Progenitor cell of endocrine pancreas (in vitro differentiated cells): Measurements from ENCODE around the gene GLIS1. TPM values are rescaled to one million over a fixed set of nuclear protein-coding genes. Genes with fewer than 3 reads are reported as not detected.

Experiments
- DNase-seq: peaks from one replicate; pipeline ENCODE4 v3.0.0; 2021; ENCODE audit warnings: low spot score; ENCODE audit not compliant: unreplicated experiment
- H3K27ac Mint-ChIP-seq: 2 replicates; pipeline ENCODE4 v1.8.0; 2021; ENCODE audit warnings: mild to moderate bottlenecking, moderate library complexity, mixed read lengths
- H3K27me3 Mint-ChIP-seq: 2 replicates; pipeline ENCODE4 v1.8.0; 2021; ENCODE audit warnings: mixed read lengths
- H3K36me3 Mint-ChIP-seq: 2 replicates; pipeline ENCODE4 v1.8.0; 2022; ENCODE audit warnings: mixed read lengths; ENCODE audit not compliant: insufficient read depth
- H3K4me1 Mint-ChIP-seq: 2 replicates; pipeline ENCODE4 v1.8.0; 2021; ENCODE audit warnings: low read depth, mixed read lengths
- H3K4me3 Mint-ChIP-seq: 2 replicates; pipeline ENCODE4 v1.8.0; 2021; ENCODE audit warnings: low read depth, mild to moderate bottlenecking, moderate library complexity, mixed read lengths
- H3K9me3 Mint-ChIP-seq: 2 replicates; pipeline ENCODE4 v1.8.0; 2021; ENCODE audit warnings: low read depth, mixed read lengths
- CTCF ChIP-seq: fragments of 200-600 bp; sonication (generic); IDR thresholded peaks from one replicate; pipeline ENCODE4 v1.5.0; 2021; ENCODE audit warnings: antibody characterized with exemption, mild to moderate bottlenecking; ENCODE audit not compliant: unreplicated experiment
- total RNA-seq: library from RNA; stranded (reverse); gene quantifications from 2 replicates; pipeline ENCODE4 v1.2.1, GENCODE V29; 2021

Gene GLIS1
- total RNA-seq, 1 donor from 2014 or later, result not detected

DNA sequence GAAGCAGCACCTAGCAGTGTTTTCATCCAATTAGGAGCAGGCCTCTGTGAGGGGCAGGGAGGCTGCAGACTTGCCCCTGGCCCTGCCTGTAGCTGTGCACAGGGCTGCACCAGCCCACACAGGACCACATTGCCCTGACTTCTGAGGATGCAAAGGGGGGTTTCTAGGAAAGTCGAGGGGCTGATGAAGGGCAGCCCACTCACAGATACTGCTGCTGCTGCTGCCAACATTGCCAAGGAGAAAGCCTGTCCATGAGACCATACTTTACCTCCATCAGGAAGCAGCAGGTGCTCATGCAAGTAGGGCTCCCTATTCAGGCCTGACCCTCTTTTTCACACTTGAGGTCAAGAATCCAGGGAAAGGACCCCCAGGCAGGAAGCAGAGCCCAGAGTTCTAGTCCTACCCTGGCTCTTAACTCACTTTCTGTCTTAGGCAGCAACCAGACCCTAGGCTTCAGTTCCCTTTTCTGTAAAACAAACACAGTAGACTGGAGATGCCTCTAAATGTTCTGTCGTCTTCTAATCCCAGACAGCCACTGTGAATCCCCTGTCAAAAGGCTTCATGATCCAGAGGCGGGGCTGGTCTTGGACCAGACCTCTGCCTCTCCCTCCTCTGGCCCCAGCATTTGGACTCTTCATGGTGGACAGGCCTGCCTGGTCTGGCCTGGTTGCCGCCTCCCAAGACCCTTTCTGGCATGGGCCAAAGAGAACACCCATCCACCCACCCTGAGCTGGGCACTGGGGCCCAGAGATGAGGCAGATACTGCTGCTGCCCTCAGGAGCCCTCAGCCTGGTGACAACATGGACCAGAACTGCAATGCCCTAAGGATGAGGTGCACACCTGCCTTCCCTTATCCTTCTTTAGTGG, 120.2 kb downstream of the GLIS1 start:
- H3K27ac Mint-ChIP-seq, result no peak overlapping the region
- no peak overlapping the region for H3K4me3 Mint-ChIP-seq
- H3K4me1 Mint-ChIP-seq, result peaks cover 2% of the 10 kb centered on the region
- no peaks in the 10 kb centered on the region for H3K9me3 Mint-ChIP-seq
- no peaks in the 10 kb centered on the region for H3K36me3 Mint-ChIP-seq
- DNase-seq, result no peak
- no peak for TF ChIP-seq CTCF
- no peaks in the 10 kb centered on the region for H3K27me3 Mint-ChIP-seq

- H3K36me3 Mint-ChIP-seq, result no peaks in the 10 kb centered on the region
- no peak for DNase-seq
- H3K4me1 Mint-ChIP-seq, result peaks cover 2% of the 10 kb centered on the region
- H3K27me3 Mint-ChIP-seq, result no peaks in the 10 kb centered on the region
- no peak overlapping the region for H3K27ac Mint-ChIP-seq
- H3K4me3 Mint-ChIP-seq, result no peak overlapping the region
- H3K9me3 Mint-ChIP-seq, result no peaks in the 10 kb centered on the region
- TF ChIP-seq CTCF, result no peak
These were observed 121.0 kb downstream of the GLIS1 start for GRCh38 chr1:53617851-53618499.

GRCh38 chr1:53617382-53617781, 121.6 kb downstream of the GLIS1 start:
- H3K9me3 Mint-ChIP-seq, result no peaks in the 10 kb centered on the region
- H3K36me3 Mint-ChIP-seq, result no peaks in the 10 kb centered on the region
- no peak overlapping the region for H3K27ac Mint-ChIP-seq
- TF ChIP-seq CTCF, result no peak
- H3K4me3 Mint-ChIP-seq, result no peak overlapping the region
- DNase-seq, result no peak
- peaks cover 2% of the 10 kb centered on the region for H3K4me1 Mint-ChIP-seq
- no peaks in the 10 kb centered on the region for H3K27me3 Mint-ChIP-seq

DNA sequence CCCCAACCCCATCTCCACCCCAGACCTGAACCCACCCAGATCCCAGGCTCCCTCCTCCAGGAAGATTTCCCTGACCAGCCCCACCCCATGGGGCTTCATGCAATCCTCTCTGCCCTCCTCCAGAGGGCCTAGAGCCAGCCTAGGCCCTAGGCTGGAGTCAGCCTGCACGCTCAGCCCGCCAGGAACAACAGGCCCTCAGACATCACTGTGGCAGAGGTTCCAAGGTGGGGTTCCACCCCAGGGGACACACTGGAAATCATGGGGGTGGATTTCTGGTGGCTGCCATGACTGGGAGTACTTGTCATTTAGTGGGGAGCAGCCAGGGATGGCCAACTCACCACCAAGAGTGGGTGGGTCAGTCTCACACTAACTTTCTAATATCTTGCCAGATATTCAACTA, 122.0 kb downstream of the GLIS1 start:
- Mint-ChIP-seq H3K4me1 (peaks cover 2% of the 10 kb centered on the region), H3K36me3 (no peaks in the 10 kb centered on the region), H3K27me3 (no peaks in the 10 kb centered on the region), H3K4me3 (no peak overlapping the region), H3K27ac (no peak overlapping the region), H3K9me3 (peaks cover 1% of the 10 kb centered on the region)
- peak; percentile 10 for TF ChIP-seq CTCF
- peak; percentile 5 for DNase-seq

DNA sequence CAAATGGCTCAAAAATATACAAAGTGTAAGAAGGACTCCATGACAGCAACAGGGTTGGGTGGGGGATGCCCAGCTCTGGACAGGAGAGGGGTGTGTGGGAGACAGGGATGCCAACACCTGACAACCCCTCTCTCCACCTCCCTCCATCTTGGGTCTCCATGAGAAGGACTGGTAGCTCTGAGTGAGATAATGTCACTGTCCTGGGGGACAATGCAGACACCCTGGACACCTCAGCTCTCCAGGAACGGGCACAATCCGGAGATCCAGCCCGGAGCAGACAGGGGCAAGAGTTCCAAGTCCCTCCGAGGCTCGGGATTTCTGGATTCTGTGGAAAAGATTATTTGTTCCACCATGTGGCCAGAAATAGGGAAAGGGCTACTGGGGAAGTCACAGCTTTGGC, 122.5 kb downstream of the GLIS1 start:
- no peak overlapping the region for H3K4me3 Mint-ChIP-seq
- H3K9me3 Mint-ChIP-seq, result peaks cover 4% of the 10 kb centered on the region
- no peaks in the 10 kb centered on the region for H3K27me3 Mint-ChIP-seq
- H3K4me1 Mint-ChIP-seq, result peaks cover 2% of the 10 kb centered on the region
- no peak for TF ChIP-seq CTCF
- peak; percentile 4 for DNase-seq
- no peaks in the 10 kb centered on the region for H3K36me3 Mint-ChIP-seq
- no peak overlapping the region for H3K27ac Mint-ChIP-seq
